Measurements from ENCODE around the gene MESP2. TPM values are rescaled to one million over a fixed set of nuclear protein-coding genes. Genes with fewer than 3 reads are reported as not detected.

MESP2 gene
- polyA plus RNA-seq, 1 donor from 2014 or later = not detected

GRCh38 chr15:89777073-89777751, 1.1 kb downstream of the MESP2 start:
- Histone ChIP-seq H3K4me2 (ENCODE audit: low read length) (no peak overlapping the region), H3K9ac (ENCODE audit: low read length) (no peak overlapping the region), H3K79me2 (replicated peaks; ENCODE audit: insufficient read depth, low read length) (no peaks in the 10 kb centered on the region), H3F3A (ENCODE audit: insufficient read depth, low read length, poor library complexity, severe bottlenecking) (no peaks in the 10 kb centered on the region), H3K9me2 (ENCODE audit: insufficient read depth, low read length) (no peaks in the 10 kb centered on the region), H2AFZ (ENCODE audit: low read depth, low read length) (no peak overlapping the region), H4K20me1 (ENCODE audit: insufficient read depth) (no peaks in the 10 kb centered on the region), H3K4me3 (ENCODE audit: low read length) (peak overlapping the region; percentile 77), H3K27me3 (ENCODE audit: insufficient read depth, low read depth, low read length) (peaks cover 3% of the 10 kb centered on the region), H3K27ac (ENCODE audit: low read length) (no peak overlapping the region), H3K9me3 (ENCODE audit: low read length) (no peaks in the 10 kb centered on the region), H3K36me3 (ENCODE audit: insufficient read depth, low read length) (no peaks in the 10 kb centered on the region)
- TF ChIP-seq RAD21 (conservative IDR thresholded peaks at IDR 0.05) = no peak
- TF ChIP-seq POLR2AphosphoS5 (IDR thresholded peaks at IDR 0.05) = no peak
- no peak for TF ChIP-seq SMC3 (conservative IDR thresholded peaks at IDR 0.05; ENCODE audit: poor library complexity)
- TF ChIP-seq MXI1 (conservative IDR thresholded peaks at IDR 0.05; ENCODE audit: poor library complexity, severe bottlenecking) = no peak

- H2AFZ ChIP-seq (ENCODE audit: low read depth, low read length) = no peak overlapping the region
- no peak overlapping the region for H3K4me2 ChIP-seq (ENCODE audit: low read length)
- H3K36me3 ChIP-seq (ENCODE audit: insufficient read depth, low read length) = no peaks in the 10 kb centered on the region
- no peak overlapping the region for H3K4me3 ChIP-seq (ENCODE audit: low read length)
- no peak overlapping the region for H3K9ac ChIP-seq (ENCODE audit: low read length)
- no peaks in the 10 kb centered on the region for H3F3A ChIP-seq (ENCODE audit: insufficient read depth, low read length, poor library complexity, severe bottlenecking)
- H4K20me1 ChIP-seq (ENCODE audit: insufficient read depth) = no peaks in the 10 kb centered on the region
- H3K9me3 ChIP-seq (ENCODE audit: low read length) = no peaks in the 10 kb centered on the region
- no peaks in the 10 kb centered on the region for H3K79me2 ChIP-seq (replicated peaks; ENCODE audit: insufficient read depth, low read length)
- peaks cover 3% of the 10 kb centered on the region for H3K27me3 ChIP-seq (ENCODE audit: insufficient read depth, low read depth, low read length)
- TF ChIP-seq EP300 (conservative IDR thresholded peaks at IDR 0.05; ENCODE audit: poor library complexity, severe bottlenecking) = no peak
- TF ChIP-seq RAD21 (conservative IDR thresholded peaks at IDR 0.05) = no peak
- TF ChIP-seq MXI1 (conservative IDR thresholded peaks at IDR 0.05; ENCODE audit: poor library complexity, severe bottlenecking) = no peak
- TF ChIP-seq SMC3 (conservative IDR thresholded peaks at IDR 0.05; ENCODE audit: poor library complexity) = no peak
- TF ChIP-seq EZH2 (IDR thresholded peaks at IDR 0.05; ENCODE audit: borderline replicate concordance, insufficient read depth, low read length, poor library complexity, severe bottlenecking) = no peak
- TF ChIP-seq POLR2AphosphoS5 (IDR thresholded peaks at IDR 0.05) = no peak
- TF ChIP-seq, protein P1, sequence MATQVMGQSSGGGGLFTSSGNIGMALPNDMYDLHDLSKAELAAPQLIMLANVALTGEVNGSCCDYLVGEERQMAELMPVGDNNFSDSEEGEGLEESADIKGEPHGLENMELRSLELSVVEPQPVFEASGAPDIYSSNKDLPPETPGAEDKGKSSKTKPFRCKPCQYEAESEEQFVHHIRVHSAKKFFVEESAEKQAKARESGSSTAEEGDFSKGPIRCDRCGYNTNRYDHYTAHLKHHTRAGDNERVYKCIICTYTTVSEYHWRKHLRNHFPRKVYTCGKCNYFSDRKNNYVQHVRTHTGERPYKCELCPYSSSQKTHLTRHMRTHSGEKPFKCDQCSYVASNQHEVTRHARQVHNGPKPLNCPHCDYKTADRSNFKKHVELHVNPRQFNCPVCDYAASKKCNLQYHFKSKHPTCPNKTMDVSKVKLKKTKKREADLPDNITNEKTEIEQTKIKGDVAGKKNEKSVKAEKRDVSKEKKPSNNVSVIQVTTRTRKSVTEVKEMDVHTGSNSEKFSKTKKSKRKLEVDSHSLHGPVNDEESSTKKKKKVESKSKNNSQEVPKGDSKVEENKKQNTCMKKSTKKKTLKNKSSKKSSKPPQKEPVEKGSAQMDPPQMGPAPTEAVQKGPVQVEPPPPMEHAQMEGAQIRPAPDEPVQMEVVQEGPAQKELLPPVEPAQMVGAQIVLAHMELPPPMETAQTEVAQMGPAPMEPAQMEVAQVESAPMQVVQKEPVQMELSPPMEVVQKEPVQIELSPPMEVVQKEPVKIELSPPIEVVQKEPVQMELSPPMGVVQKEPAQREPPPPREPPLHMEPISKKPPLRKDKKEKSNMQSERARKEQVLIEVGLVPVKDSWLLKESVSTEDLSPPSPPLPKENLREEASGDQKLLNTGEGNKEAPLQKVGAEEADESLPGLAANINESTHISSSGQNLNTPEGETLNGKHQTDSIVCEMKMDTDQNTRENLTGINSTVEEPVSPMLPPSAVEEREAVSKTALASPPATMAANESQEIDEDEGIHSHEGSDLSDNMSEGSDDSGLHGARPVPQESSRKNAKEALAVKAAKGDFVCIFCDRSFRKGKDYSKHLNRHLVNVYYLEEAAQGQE (IDR thresholded peaks at IDR 0.05; ENCODE audit: borderline replicate concordance) = no peak
- TF ChIP-seq CTCF (IDR thresholded peaks at IDR 0.05; ENCODE audit: poor library complexity, severe bottlenecking) = no peak
- TF ChIP-seq TAF1 (IDR thresholded peaks at IDR 0.05; ENCODE audit: low read depth) = no peak
- no peaks in the 10 kb centered on the region for H3K9me2 ChIP-seq (ENCODE audit: insufficient read depth, low read length)
- H3K27ac ChIP-seq (ENCODE audit: low read length) = no peak overlapping the region
Measured at GRCh38 chr15:89777782-89778380, 1.7 kb downstream of the MESP2 start.

All from neural cell (in vitro differentiated cells).